Stimulated activated naive CD8-positive, alpha-beta T cell treated with anti-CD3 and anti-CD28 coated beads, Interleukin-15, Interleukin-2, amounts not matched to agents 100 U/mL and 50 U/mL, for 24 hours (primary cell): ENCODE measurements around the gene RNF121.

Experiments
- ATAC-seq: fragments of 150-1000 bp; cut with Tn5 transposase; one replicate; pipeline ENCODE4 v1.10.0; 2021
- DNase-seq: peaks from one replicate; pipeline ENCODE4 v3.0.0; 2021

RNF121 gene

GRCh38 chr11:72039031-72039855, 110.4 kb downstream of the RNF121 start:
- ATAC-seq (no peak), DNase-seq (peak; percentile 13)

GRCh38 chr11:72039856-72040401, 111.1 kb downstream of the RNF121 start:
- peak; percentile 12 for DNase-seq
- no peak for ATAC-seq

GRCh38 chr11:72040491-72041363, 111.9 kb downstream of the RNF121 start:
- peak; percentile 81 for DNase-seq
- ATAC-seq: peak; percentile 61

- ATAC-seq (peak; percentile 51), DNase-seq (peak; percentile 37)
Measured at GRCh38 chr11:72041364-72042063, 112.7 kb downstream of the RNF121 start.

GRCh38 chr11:72042064-72042745, 113.4 kb downstream of the RNF121 start:
- ATAC-seq: no peak

GRCh38 chr11:72045849-72046248, 117.0 kb downstream of the RNF121 start:
- DNase-seq (no peak), ATAC-seq (no peak)

More at GRCh38 chr11:72042064-72042745, 113.4 kb downstream of the RNF121 start:
- DNase-seq: no peak
